ENCODE measurements around the gene JAZF1.

GRCh38 chr7:28199021-28199510 is 18.5 kb upstream of the JAZF1 start:
- no peak for TF ChIP-seq EZH2 (IDR thresholded peaks at IDR 0.05; ENCODE audit: borderline replicate concordance, low read length)
- no peak for TF ChIP-seq CTCF (conservative IDR thresholded peaks at IDR 0.05 in 1 of 2, IDR thresholded peaks at IDR 0.05 in 1 of 2; ENCODE audit: extremely low read depth in 1 of 2, insufficient read depth in 1 of 2, low read depth in 1 of 2, low read length in 2 of 2)

Measured in mammary epithelial cell (primary cell).